Fibroblast of pulmonary artery (primary cell): ENCODE measurements around the gene ABHD12.
"Not testable (repeated sequence)": the region's sequence is repeated elsewhere in the genome, so short reads cannot be mapped to it uniquely, and the experiment has no call there.

Source experiments
- DNase-seq: peaks from one replicate; pipeline ENCODE4 v3.0.0-alpha.2; 2010; ENCODE audit warnings: low read depth
- H3K4me3 ChIP-seq: replicated peaks from 2 replicates; pipeline ENCODE4 v1.5.1; 2011; ENCODE audit warnings: low read depth, mild to moderate bottlenecking, control low read depth, low read length, moderate library complexity
- TF ChIP-seq, protein P1 (sequence below): IDR thresholded peaks from 2 replicates; pipeline ENCODE4 v1.5.1; 2011; ENCODE audit warnings: mild to moderate bottlenecking, control low read depth, low read length, inconsistent platforms; ENCODE audit errors: missing control alignments

Gene ABHD12

DNA sequence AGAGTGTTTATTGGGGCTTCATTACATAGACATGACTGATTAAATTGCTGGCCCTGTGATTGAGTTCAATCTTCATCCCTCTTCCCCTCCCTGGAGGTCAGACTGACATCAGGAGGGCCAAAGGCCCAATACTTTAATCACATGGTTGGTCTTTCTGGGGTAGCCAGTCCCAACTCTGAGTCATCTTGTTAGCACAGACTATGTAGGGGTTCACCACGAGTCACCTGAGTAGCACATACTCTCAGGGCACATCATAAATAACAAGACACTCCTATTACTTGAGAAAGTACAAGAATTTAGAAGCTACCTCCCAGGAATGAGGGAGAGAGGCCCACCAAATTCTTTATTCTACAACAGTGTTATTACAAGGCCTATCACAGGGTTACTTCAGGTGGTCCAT, 28.1 kb upstream of the ABHD12 start:
- TF ChIP-seq, protein P1, sequence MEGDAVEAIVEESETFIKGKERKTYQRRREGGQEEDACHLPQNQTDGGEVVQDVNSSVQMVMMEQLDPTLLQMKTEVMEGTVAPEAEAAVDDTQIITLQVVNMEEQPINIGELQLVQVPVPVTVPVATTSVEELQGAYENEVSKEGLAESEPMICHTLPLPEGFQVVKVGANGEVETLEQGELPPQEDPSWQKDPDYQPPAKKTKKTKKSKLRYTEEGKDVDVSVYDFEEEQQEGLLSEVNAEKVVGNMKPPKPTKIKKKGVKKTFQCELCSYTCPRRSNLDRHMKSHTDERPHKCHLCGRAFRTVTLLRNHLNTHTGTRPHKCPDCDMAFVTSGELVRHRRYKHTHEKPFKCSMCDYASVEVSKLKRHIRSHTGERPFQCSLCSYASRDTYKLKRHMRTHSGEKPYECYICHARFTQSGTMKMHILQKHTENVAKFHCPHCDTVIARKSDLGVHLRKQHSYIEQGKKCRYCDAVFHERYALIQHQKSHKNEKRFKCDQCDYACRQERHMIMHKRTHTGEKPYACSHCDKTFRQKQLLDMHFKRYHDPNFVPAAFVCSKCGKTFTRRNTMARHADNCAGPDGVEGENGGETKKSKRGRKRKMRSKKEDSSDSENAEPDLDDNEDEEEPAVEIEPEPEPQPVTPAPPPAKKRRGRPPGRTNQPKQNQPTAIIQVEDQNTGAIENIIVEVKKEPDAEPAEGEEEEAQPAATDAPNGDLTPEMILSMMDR = no peak
- H3K4me3 ChIP-seq = no peak overlapping the region
- no peak for DNase-seq

DNA sequence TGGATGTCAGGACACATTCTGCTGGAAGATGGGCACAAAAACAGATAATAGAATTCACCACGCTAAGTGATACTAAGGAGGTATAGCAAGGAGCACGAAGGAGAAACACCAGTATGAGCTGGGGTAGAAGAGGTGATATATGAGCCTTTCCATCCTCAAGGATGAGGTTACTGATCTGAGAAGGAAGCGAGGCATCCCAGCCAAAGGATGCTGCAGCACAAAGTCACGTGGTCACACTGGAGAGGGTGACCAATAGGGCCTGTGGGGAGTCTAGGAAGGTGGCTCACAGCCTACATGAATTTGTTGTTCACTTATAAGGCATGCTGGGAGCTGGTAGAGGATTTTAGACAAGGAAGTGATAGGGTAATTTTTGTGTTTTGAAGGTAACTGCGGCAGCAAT, 18.3 kb upstream of the ABHD12 start:
- DNase-seq = no peak
- TF ChIP-seq, protein P1 = no peak
- no peak overlapping the region for H3K4me3 ChIP-seq

DNA sequence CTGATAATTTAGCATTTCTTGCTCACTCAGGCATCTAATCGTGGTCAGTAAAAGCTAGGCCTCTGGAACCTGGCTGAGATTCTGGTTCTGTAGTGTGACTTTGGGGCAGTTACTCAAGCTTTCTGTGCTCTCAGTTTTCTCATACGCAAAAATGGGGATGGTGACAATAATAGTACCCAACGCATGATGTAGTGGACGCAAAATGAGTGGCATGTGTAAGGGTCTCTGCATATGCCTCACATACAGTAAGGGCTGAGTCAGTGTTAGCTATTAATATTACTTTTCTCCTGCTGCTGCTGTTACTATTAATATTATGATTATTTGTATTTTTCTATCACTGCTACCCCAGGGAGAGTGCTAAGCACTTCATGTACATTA, 17.5 kb upstream of the ABHD12 start:
- TF ChIP-seq, protein P1 = no peak
- peak overlapping the region; percentile 86 for H3K4me3 ChIP-seq
- DNase-seq = no peak

DNA sequence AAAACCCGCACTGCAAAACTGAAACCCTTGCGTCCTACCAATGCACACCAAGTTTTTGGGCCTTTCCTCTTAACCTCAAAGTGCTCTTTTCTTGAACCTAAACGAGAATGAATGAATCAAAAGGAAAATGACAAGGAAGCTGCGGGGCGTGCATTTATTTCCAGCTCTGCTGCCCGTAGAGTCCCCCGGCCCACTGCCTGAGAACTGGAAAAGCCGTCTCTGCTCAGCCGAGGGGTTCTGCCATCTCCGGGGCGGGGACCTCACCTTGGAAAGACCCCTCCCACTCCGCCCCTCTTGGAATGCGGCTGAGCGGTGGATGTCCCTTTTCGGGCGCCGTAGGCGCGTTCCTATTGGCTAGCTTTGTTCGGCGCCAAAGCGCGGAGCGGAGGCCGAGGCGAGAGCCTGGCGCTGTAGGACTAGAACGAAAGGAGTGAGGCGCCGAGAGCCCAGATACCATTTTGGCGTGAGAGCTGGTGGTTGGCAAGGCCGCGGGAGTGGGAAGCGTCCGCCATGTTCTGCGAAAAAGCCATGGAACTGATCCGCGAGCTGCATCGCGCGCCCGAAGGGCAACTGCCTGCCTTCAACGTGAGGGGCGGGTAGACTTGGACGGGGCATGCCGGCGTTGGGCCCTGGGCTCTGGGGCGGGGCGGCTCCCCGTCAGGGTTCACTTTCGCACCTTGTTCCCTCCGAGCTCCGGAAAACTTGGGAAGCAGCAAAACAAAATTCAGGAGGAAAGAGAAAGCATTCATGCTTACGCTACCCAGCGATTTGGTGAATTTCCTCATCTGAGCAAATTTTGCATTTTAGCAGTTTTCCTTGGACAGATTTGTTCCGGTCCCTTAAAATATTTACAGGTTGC, 16.9 kb upstream of the ABHD12 start, which contains the start of gene GINS1:
Gene GINS1, plus strand, starts transcription at position 363 of the 859 bp plus-strand sequence. Its CDS starts 148 bp downstream, at position 511.
- TF ChIP-seq, protein P1 = no peak
- peak; percentile 87 for DNase-seq
- peak within 1 kb of the TSS; percentile 86 for H3K4me3 ChIP-seq

DNA sequence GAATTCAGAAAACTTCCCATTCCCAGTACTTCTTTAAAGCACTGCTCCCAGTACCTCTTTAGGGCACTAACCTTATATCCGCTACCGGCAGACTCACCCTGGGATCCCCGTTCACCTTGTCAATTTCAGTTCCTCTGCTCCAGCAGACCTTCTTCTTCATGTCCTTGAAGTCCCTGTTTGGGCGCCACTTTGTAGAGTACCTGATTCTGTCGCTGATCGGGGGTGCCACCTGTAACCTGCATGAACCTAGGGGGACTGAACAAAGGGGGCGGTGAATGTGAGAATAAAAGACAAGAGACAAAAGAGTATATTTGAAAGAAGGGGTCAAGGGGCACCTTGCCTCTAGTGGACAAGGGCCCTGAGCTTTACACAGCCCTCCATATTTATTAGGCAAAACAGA, 11.9 kb upstream of the ABHD12 start:
- H3K4me3 ChIP-seq = no peak overlapping the region
- no peak for DNase-seq
- TF ChIP-seq, protein P1 = no peak

DNA sequence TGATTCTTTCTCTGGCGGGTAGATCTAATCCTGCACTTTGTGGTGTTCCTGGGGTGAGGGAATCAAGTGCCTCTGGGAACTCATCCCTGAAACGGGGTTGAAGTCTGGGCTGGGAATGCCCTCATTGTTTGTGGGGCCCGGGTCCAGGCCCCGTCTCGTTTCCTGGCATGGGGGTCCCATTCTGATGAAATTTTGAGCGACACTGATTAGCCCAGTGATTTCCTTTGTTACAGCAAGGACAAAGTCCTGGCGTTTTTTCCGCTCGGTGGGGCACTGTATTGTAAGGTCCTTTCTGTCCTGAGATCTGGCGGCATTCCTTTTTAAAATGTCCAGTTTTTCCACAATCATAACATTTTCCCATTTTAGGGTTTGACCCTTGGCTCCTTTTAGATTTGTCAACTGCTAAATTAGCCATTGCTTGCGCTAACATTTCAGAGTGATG, 9.7 kb upstream of the ABHD12 start:
- DNase-seq, H3K4me3 ChIP-seq: not testable (repeated sequence)

DNA sequence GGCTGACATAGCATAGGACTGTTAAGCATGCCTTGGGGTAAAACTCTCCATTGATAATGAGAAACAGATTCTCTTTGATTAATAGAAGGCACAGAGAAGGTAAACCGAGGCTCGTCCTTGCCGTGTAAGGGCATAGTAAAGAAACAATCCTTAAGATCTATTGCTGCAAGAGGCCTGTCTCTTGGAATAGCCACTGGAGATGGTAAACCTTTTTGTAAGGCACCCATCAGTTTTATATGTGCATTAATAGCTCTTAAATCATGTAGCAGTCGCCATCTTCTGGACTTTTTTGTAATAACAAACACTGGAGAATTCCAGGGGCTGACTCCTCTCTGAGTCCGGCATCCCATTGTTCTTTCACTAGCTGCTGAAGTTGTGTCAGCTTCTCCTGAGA, 8.4 kb upstream of the ABHD12 start:
- H3K4me3 ChIP-seq = no peak overlapping the region
- DNase-seq = peak; percentile 87
- TF ChIP-seq, protein P1 = peak; percentile 65
